GM23248 (cell line): ENCODE measurements around the gene C1orf21. TPM values are rescaled to one million over a fixed set of nuclear protein-coding genes. Genes with fewer than 3 reads are reported as not detected.

ENCODE experiments used
- DNase-seq: peaks from one replicate; pipeline ENCODE4 v3.0.0-alpha.2; 2015
- H2AFZ ChIP-seq: fragments of 200-600 bp; sonication (generic); 2 replicates; pipeline ENCODE4 v1.6.1; 2016; ENCODE audit warnings: antibody characterized with exemption
- H3F3A ChIP-seq: fragments of 200-600 bp; sonication (generic); 2 replicates; pipeline ENCODE4 v1.6.1; 2016; ENCODE audit warnings: mild to moderate bottlenecking, antibody characterized with exemption, mixed run types; ENCODE audit not compliant: insufficient read depth
- H3K27ac ChIP-seq: fragments of 200-600 bp; sonication (generic); 2 replicates; pipeline ENCODE4 v1.5.1; 2016; ENCODE audit warnings: mild to moderate bottlenecking
- H3K27me3 ChIP-seq: fragments of 200-600 bp; sonication (generic); replicated peaks from 2 replicates; pipeline ENCODE4 v1.6.1; 2016; ENCODE audit warnings: mild to moderate bottlenecking; ENCODE audit not compliant: insufficient read depth
- H3K36me3 ChIP-seq: fragments of 200-600 bp; sonication (generic); 2 replicates; pipeline ENCODE4 v1.6.1; 2016; ENCODE audit warnings: low read depth, mild to moderate bottlenecking
- H3K4me1 ChIP-seq: fragments of 200-600 bp; sonication (generic); 2 replicates; pipeline ENCODE4 v1.6.1; 2016; ENCODE audit warnings: mild to moderate bottlenecking; ENCODE audit not compliant: insufficient read depth
- H3K4me2 ChIP-seq: fragments of 200-600 bp; sonication (generic); one replicate; pipeline ENCODE4 v1.6.1; 2016; ENCODE audit warnings: mild to moderate bottlenecking; ENCODE audit not compliant: unreplicated experiment
- H3K4me3 ChIP-seq: fragments of 200-600 bp; sonication (generic); 2 replicates; pipeline ENCODE4 v1.5.1; 2016; ENCODE audit warnings: mild to moderate bottlenecking
- H3K79me2 ChIP-seq: fragments of 200-600 bp; sonication (generic); 2 replicates; pipeline ENCODE4 v1.6.1; 2016; ENCODE audit warnings: mild to moderate bottlenecking; ENCODE audit not compliant: insufficient read depth
- H3K9ac ChIP-seq: fragments of 200-600 bp; sonication (generic); 2 replicates; pipeline ENCODE4 v1.6.1; 2016; ENCODE audit warnings: mild to moderate bottlenecking
- H3K9me2 ChIP-seq: fragments of 200-600 bp; sonication (generic); 2 replicates; pipeline ENCODE4 v1.6.1; 2016; ENCODE audit warnings: mixed run types, mild to moderate bottlenecking, moderate library complexity; ENCODE audit not compliant: insufficient read depth
- H3K9me3 ChIP-seq: fragments of 200-600 bp; sonication (generic); one replicate; pipeline ENCODE4 v1.6.1; 2017; ENCODE audit warnings: low read depth
- H4K20me1 ChIP-seq: fragments of 200-600 bp; sonication (generic); 2 replicates; pipeline ENCODE4 v1.6.0; 2016; ENCODE audit not compliant: insufficient read depth
- EZH2 ChIP-seq: fragments of 200-600 bp; sonication (generic); IDR thresholded peaks from 2 replicates; pipeline ENCODE4 v1.6.1; 2018; ENCODE audit warnings: antibody characterized with exemption, mild to moderate bottlenecking; ENCODE audit not compliant: insufficient read depth, poor library complexity, severe bottlenecking
- EZH2phosphoT487 ChIP-seq: fragments of 200-600 bp; sonication (generic); IDR thresholded peaks from 2 replicates; pipeline ENCODE4 v1.6.1; 2018; ENCODE audit warnings: antibody characterized with exemption, moderate library complexity, mild to moderate bottlenecking, low read depth; ENCODE audit not compliant: insufficient read depth
- WGBS, 2 experiments: methylation state at CpG; one replicate each; pipeline ENCODE4 v1.1.6; 2015 to 2017; ENCODE audit warnings: low lambda C conversion rate in 2 of 2, low coverage in 1 of 2; ENCODE audit errors: missing lambda C conversion rate in 2 of 2; 5-methylcytosine and 5-hydroxymethylcytosine counted together
- in situ Hi-C: fragments of 300-500 bp; cut with MboI; formaldehyde crosslinking; loops from 2 replicates; pipeline ENCODE4 v1.15.0; 2020
- polyA plus RNA-seq: library from polyadenylated mRNA; unstranded; fragments of >200 nt; fragmentation: Nextera tagmentation; extraction: Ambion mirVana; gene quantifications from 2 replicates; pipeline ENCODE4 v1.2.1, GENCODE V29; 2016
- total RNA-seq: library from RNA; depleted of rRNA; stranded (reverse); fragments of >200 nt; shearing (Covaris generic); gene quantifications from 2 replicates; pipeline ENCODE4 v1.2.3, GENCODE V29; 2014

The C1orf21 gene
- total and polyA plus RNA-seq, 2 experiments from 2014 or later, result 16.7 to 20.0 TPM

DNA sequence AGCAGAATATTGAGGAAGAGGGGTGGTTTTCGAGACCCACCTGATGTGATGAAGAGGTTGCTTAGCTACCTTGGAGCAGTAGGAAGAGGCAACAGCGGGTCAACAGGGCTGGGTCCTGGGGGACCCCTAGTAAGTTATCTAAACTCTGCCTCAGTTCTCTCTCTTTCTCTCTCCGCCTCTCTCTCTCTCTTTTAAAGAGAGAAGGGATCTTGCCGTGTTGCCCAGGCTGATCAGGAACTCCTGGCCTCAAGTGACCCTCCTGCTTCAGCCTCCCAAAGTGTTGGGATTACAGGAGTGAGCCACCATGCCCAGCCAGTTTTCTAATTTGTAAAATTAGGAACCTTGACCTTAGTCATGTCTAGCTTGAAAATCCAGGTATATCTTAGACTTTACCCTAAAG is 77.9 kb downstream of the C1orf21 start:
- Histone ChIP-seq H3K27ac (no peak overlapping the region), H3K4me3 (no peak overlapping the region), H3K4me2 (no peak overlapping the region), H3F3A (no peaks in the 10 kb centered on the region), H3K27me3 (no peaks in the 10 kb centered on the region), H3K9me2 (no peaks in the 10 kb centered on the region), H2AFZ (no peak overlapping the region), H3K9me3 (no peaks in the 10 kb centered on the region), H3K36me3 (no peaks in the 10 kb centered on the region), H4K20me1 (no peaks in the 10 kb centered on the region), H3K4me1 (no peaks in the 10 kb centered on the region), H3K9ac (no peak overlapping the region), H3K79me2 (0 out of 2 replicates have a peak, but pooled peaks cover 4% of the 10 kb centered on the region)
- no peak for DNase-seq
- WGBS, 2 experiments, result 94 to 97% methylated on average over 4 of the region's 4 CpGs
- TF ChIP-seq EZH2 (no peak), EZH2phosphoT487 (no peak)
- in situ Hi-C loops, result no loop called here

DNA sequence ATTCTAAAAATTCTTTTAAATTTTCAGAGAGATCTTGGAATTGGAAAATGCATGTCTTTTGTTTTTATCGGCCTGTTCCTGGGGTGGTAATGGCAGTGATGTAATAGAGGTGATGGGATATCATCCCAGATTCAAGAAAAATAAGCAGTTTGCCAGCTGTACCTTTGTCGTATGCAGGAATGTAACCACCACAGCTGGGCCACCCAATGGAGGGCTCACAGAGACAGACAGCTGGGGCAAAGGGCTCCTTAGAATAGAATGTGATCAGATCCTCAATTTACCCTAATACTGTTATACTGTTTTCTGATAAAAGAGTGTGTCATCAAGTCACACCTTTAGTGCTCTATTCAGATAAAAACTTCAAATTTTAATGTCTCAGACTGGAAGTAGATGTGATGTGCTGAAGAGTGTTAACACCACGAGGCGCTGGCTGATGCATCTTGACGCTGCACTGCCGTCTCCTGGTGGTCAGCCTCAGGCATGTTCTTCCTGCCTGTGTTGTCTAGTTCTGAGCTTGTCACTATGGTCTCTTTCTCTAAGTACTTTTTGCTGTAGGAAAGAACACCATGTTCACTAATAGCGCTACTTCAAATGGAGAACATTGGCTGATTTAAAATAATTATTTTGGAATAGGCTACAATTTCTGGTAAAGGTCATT is 78.8 kb downstream of the C1orf21 start:
- DNase-seq, result no peak
- in situ Hi-C loops, result no loop called here

DNA sequence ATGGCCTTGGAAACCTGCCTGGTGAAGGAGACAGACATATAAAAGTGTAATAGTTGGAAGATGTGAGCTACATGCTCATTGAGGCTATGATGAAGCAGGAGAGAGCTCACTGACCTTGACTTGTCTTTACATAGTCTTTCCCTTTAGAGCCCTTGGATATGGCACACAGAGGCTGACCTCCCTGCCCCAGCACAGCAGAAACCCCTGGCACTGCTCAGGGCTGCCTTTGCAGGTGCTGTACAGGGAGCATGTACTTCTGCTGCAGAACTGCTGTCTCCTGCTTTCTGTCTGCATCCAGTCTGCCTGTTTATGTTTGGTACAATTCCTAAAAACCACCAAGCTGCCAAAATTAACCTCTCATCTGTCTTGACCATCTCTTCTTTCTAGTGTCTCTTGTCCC is 80.5 kb downstream of the C1orf21 start:
- Histone ChIP-seq H3K27ac (no peak overlapping the region), H3K36me3 (no peaks in the 10 kb centered on the region), H3K4me3 (no peak overlapping the region), H3K9ac (no peak overlapping the region), H4K20me1 (no peaks in the 10 kb centered on the region), H3F3A (no peaks in the 10 kb centered on the region), H3K27me3 (no peaks in the 10 kb centered on the region), H3K4me1 (no peaks in the 10 kb centered on the region), H3K9me3 (no peaks in the 10 kb centered on the region), H3K79me2 (0 out of 2 replicates have a peak, but pooled peaks cover under 1% of the 10 kb centered on the region), H3K9me2 (no peaks in the 10 kb centered on the region), H3K4me2 (no peak overlapping the region), H2AFZ (no peak overlapping the region)
- no peak for DNase-seq
- in situ Hi-C loops, result no loop called here
- no peak for TF ChIP-seq EZH2phosphoT487
- TF ChIP-seq EZH2, result no peak

More for the DNA sequence above, 78.8 kb downstream of the C1orf21 start:
- TF ChIP-seq EZH2, result no peak
- TF ChIP-seq EZH2phosphoT487, result no peak
- H4K20me1 ChIP-seq, result no peaks in the 10 kb centered on the region
- H3K9me2 ChIP-seq, result no peaks in the 10 kb centered on the region
- H2AFZ ChIP-seq, result no peak overlapping the region
- H3K79me2 ChIP-seq, result 0 out of 2 replicates have a peak, but pooled peaks cover 4% of the 10 kb centered on the region
- no peaks in the 10 kb centered on the region for H3F3A ChIP-seq
- WGBS, 2 experiments, result 87 to 88% methylated on average over 7 of the region's 7 CpGs
- no peaks in the 10 kb centered on the region for H3K4me1 ChIP-seq
- H3K27me3 ChIP-seq, result no peaks in the 10 kb centered on the region
- H3K36me3 ChIP-seq, result no peaks in the 10 kb centered on the region
- no peak overlapping the region for H3K9ac ChIP-seq
- H3K4me3 ChIP-seq, result no peak overlapping the region
- H3K4me2 ChIP-seq, result no peak overlapping the region
- no peaks in the 10 kb centered on the region for H3K9me3 ChIP-seq
- no peak overlapping the region for H3K27ac ChIP-seq

DNA sequence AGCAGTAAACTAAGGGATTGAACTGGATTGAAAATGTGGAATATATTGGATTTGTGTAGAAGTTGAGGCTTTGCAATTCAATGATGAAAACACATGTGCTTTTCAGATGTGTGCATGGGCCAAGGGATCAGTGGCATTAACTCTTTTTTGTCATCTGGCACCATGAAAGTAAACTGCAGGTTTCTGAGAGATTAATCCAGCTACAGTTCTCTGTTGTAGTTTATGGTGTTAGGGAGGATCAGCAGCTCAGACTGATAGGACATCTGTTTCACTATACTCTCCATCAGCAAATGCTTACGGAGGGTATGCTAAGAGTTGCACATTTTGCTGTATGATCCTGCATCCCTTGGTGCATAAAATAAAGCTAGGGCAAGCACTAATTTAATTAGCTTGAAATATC is 82.6 kb downstream of the C1orf21 start:
- Histone ChIP-seq H3K4me3 (no peak overlapping the region), H3K79me2 (no peaks in the 10 kb centered on the region), H3K36me3 (peaks cover 6% of the 10 kb centered on the region; the same call in 1 of the 2 replicates), H4K20me1 (no peaks in the 10 kb centered on the region), H2AFZ (no peak overlapping the region), H3K9me3 (peaks cover 2% of the 10 kb centered on the region), H3K9me2 (no peaks in the 10 kb centered on the region), H3K4me1 (no peaks in the 10 kb centered on the region), H3K27ac (no peak overlapping the region), H3K9ac (no peak overlapping the region), H3K4me2 (no peak overlapping the region), H3F3A (no peaks in the 10 kb centered on the region), H3K27me3 (no peaks in the 10 kb centered on the region)
- TF ChIP-seq EZH2phosphoT487, result no peak
- TF ChIP-seq EZH2, result no peak
- 96 to 100% methylated on average over 1 of the region's 1 CpG for WGBS, 2 experiments
- DNase-seq, result no peak
- in situ Hi-C loops, result no loop called here
